PFSK-1 (cell line): ENCODE measurements around the gene FBXL19.

Experiments used
- FOXP2 ChIP-seq: optimal IDR thresholded peaks from 2 replicates; pipeline ENCODE3; 2011; ENCODE audit warnings: borderline replicate concordance, control low read depth, inconsistent platforms; ENCODE audit not compliant: insufficient read depth; ENCODE audit errors: extremely low read length, extremely low read depth
- POLR2AphosphoS5 ChIP-seq: IDR thresholded peaks from 2 replicates; pipeline ENCODE4 v1.6.1; 2012; ENCODE audit warnings: low read depth, mild to moderate bottlenecking, control low read depth, low read length, moderate library complexity
- SIN3A ChIP-seq: IDR thresholded peaks from 2 replicates; pipeline ENCODE4 v1.6.1; 2012; ENCODE audit warnings: mild to moderate bottlenecking, low read length, moderate library complexity, borderline replicate concordance; ENCODE audit not compliant: insufficient read depth
- TAF1 ChIP-seq: IDR thresholded peaks from 2 replicates; pipeline ENCODE4 v1.6.1; 2012; ENCODE audit warnings: low read length, control low read depth, borderline replicate concordance; ENCODE audit not compliant: insufficient read depth
- TF ChIP-seq, protein P1 (sequence below), 2 experiments: IDR thresholded peaks; 2 replicates each; pipeline versions ENCODE4 v1.6.1 to v1.8.0; 2011 to 2012; ENCODE audit warnings: low read depth in 2 of 2, low read length in 2 of 2, control low read depth in 1 of 2, inconsistent platforms in 1 of 2, mild to moderate bottlenecking in 1 of 2, moderate library complexity in 1 of 2; ENCODE audit not compliant: insufficient read depth in 1 of 2

FBXL19 gene

DNA sequence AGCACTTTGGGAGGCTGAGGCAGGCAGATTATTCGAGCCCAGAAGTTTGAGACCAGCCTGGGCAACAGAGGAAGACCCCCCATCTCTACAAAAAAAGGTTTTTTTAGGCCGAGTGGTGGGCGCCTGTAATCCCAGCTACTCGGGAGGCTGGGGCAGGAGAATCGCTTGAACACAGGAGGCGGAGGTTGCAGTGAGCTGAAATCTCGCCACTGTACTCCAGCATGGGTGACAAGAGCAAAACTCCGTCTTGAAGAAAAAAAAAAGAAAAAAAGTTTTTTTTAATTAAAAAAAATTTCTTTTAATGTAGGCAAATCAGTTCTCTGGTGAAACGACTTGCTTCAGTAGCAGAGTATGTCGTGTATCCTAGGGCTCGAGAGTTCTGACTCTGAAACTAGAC is 72.6 kb downstream of the FBXL19 start:
- TF ChIP-seq FOXP2: no peak
- no peak for TF ChIP-seq TAF1
- TF ChIP-seq POLR2AphosphoS5: no peak

DNA sequence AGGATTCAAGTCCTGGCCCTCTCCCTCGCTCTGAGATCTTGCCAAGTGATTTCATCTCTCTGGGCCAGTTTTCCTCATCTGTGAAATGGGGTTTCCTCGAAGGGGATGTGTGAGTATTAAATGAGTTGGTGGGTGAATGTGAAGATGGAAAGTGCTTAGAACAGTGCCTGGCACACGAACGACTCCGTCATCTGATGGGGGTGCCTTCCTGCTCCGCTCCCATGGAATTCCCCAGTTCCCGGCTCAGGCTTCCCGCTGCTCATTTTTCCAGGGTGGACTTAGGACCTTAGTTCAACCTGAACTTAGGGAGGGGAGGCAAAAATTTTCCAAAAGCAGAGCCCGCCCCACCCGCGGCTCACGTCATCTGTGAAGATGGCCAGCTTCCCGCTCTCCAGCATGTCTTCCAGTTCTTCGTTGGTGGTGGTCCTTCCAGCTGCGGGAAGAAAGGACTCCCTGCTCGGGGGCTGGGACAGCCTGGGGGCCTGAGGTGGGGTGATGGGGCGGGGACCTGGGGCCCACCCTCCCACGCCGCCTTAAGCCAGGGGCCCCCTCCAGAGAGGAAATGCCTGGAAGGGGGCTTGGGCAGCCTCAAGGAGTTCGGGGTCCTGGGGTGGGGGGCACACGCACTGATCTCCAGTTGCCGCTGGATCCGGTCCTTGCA is 73.1 kb downstream of the FBXL19 start:
- TF ChIP-seq SIN3A: no peak
- TF ChIP-seq, protein P1, sequence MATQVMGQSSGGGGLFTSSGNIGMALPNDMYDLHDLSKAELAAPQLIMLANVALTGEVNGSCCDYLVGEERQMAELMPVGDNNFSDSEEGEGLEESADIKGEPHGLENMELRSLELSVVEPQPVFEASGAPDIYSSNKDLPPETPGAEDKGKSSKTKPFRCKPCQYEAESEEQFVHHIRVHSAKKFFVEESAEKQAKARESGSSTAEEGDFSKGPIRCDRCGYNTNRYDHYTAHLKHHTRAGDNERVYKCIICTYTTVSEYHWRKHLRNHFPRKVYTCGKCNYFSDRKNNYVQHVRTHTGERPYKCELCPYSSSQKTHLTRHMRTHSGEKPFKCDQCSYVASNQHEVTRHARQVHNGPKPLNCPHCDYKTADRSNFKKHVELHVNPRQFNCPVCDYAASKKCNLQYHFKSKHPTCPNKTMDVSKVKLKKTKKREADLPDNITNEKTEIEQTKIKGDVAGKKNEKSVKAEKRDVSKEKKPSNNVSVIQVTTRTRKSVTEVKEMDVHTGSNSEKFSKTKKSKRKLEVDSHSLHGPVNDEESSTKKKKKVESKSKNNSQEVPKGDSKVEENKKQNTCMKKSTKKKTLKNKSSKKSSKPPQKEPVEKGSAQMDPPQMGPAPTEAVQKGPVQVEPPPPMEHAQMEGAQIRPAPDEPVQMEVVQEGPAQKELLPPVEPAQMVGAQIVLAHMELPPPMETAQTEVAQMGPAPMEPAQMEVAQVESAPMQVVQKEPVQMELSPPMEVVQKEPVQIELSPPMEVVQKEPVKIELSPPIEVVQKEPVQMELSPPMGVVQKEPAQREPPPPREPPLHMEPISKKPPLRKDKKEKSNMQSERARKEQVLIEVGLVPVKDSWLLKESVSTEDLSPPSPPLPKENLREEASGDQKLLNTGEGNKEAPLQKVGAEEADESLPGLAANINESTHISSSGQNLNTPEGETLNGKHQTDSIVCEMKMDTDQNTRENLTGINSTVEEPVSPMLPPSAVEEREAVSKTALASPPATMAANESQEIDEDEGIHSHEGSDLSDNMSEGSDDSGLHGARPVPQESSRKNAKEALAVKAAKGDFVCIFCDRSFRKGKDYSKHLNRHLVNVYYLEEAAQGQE (IDR thresholded peaks at IDR 0.05; ENCODE audit: insufficient read depth in 1 of 2, low read depth in 2 of 2, low read length in 2 of 2): no peak
- no peak for TF ChIP-seq POLR2AphosphoS5
- TF ChIP-seq TAF1: no peak
- no peak for TF ChIP-seq FOXP2

DNA sequence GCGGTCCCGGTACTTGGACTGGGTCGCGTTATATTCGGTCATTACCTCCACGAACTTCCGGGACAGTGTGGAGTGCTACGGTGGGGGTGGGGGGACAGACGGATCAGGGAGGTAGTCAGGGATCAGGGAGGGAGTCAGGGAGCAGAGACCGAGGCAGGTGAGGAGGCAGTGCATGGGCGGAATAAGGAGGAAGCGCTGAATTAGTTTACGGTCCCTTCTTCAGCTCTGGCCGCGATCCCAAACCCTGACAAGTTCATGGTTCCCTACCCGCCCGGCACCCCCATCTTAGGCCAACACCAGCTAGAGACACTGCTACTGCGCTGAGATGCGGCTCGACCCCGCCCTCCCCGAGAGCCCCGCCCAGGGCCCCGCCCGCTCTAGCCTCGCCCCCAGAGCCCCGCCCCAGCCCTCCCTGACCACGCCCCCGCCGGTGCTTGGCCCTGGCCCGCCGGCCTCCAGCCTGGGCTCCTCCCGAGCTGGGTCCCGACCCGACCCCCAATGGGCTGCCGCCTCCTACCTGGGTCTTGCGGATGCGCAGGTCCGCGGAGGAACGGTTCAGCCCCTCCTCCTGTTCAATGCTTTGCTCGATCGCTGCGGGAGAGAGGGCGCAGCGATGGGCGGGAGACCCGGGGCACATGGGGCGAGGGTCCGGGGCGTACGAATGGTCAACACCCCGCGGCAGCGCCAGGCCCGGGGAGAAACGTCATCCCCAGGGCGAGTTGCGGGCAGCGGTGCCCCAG is 73.8 kb downstream of the FBXL19 start:
- no peak for TF ChIP-seq FOXP2
- TF ChIP-seq POLR2AphosphoS5: 0 out of 2 replicates have a peak, but pooled peaks have one; percentile 28

DNA sequence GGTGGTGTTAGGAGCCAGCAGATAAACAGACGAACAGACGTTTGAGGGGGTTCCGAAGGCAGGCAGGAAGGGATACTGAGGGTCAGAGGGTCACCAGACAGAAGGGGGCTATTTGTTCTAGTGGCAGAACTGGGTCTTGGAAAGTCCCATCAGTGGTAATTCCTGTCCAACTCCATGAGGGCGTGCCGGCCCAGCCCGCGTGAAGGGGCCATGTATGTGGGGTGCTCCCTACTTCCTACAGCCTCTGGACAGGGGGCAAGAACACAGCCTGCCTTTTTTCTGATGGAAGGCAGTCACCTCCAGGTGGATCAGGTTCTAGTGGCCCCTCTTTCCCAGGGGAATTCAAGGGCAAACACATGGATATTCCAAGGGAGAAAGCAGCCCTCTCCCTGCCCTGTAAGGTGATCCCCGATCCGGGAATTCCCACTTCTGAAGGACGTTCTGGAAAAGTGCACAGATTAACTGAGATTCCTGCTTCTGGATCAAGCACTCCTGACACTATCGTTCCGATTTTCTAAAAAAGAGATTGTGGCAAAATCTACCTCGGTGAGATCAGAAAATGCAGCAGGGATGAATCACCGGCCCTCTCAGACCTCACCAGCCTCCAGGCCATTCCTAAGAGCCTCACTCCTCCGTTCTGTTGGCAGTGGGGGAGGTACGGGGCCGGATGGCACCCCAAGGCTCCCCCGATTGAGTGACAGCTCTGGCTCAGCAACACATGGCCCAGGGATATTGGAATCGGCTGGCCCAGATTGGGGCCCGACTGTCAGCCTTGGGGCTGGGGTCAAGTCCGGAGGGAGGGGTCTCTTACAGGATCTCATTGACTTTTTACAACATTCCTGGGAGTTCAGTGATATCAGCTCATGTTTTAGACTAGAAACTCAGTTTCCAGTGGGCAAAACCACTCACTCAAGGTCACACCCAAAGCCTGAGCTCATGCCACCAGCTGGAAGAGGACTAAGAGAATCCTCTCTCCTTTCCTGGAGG is 74.6 kb downstream of the FBXL19 start:
- no peak for TF ChIP-seq FOXP2
- no peak for TF ChIP-seq TAF1
- no peak for TF ChIP-seq SIN3A
- TF ChIP-seq, protein P1 (IDR thresholded peaks at IDR 0.05; ENCODE audit: insufficient read depth in 1 of 2, low read depth in 2 of 2, low read length in 2 of 2): no peak
- no peak for TF ChIP-seq POLR2AphosphoS5
